HG03565 (cell line): Measurements from ENCODE around the gene AGT.

Experiments used
- ATAC-seq: cut with Tn5 transposase; IDR thresholded peaks from one replicate; pipeline ENCODE4 v1.9.1; 2021; ENCODE audit warnings: mild to moderate bottlenecking, moderate library complexity; ENCODE audit not compliant: unreplicated experiment

The AGT gene

GRCh38 chr1:230713915-230714764 lies at the start of gene AGT:
Gene AGT (minus strand): TSS chr1:230714122. CDS start chr1:230710823, 3,299 bp downstream.
- ATAC-seq = no peak

DNA sequence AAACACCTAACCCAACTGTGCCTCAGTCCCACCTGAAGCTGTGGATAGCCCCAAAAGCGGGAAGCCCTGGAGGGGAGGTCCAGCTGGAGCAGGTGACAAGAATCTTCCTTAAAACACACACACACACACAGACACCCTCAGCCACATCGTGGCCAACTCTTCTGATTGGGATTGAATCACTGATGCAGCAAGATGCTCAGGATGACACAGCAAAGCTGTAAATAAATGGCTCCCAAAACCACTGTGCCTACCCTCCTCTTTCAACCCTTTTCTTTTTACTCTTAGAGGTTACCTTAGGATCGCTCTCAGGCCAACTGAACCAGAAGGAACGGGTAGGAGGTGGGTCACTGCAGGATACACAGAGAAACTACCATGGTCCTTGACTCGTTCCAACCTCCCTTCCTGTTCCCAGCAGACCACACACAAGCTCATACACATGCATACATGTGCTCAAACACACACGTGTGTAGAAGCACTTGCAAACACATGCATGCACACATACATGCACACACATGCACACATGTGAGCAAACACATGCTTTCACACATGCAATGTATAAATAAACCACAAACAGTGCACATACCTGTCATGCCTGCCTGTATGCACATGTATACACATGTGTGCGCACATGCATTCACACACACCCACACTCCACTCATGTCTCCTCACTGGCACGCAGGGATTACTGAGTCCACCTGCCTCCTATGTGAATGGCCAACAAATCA lies 47.7 kb upstream of the AGT start:
- no peak for ATAC-seq

- ATAC-seq = no peak
Measured at GRCh38 chr1:230760360-230760827, 46.5 kb upstream of the AGT start.

DNA sequence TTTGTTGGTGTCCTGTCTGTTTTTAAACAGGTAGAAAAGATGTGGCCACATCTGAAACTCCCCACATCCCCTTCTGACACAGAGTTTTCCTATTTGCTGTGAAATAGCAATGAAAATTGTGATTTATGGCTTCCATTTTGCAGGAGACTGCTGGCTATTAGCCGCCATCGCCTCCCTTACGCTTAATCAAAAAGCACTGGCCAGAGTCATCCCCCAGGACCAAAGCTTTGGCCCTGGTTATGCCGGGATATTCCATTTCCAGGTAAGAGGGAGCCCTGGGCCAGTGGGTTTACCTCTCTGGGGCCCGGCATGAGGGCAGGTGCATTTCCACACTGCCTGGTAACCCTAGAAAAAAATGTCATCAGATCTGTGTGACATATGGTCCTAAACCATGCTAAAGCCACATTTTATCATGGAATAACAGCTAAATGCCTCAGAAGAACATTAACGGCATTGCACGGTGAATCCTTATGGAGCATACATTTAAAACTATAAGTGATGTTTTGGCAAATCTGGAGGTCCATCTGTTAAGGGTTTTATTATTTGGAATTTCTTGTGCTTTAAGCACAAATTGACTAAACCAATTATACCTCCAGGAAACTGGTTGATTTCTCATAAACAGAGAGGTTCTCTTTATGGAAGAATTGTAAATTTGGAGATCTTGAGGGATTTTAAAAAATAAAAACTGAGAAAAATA lies 45.6 kb upstream of the AGT start:
- no peak for ATAC-seq

- ATAC-seq = no peak
Measured at GRCh38 chr1:230758709-230759368, 44.9 kb upstream of the AGT start.

GRCh38 chr1:230757856-230758708 lies 44.2 kb upstream of the AGT start:
- no peak for ATAC-seq

DNA sequence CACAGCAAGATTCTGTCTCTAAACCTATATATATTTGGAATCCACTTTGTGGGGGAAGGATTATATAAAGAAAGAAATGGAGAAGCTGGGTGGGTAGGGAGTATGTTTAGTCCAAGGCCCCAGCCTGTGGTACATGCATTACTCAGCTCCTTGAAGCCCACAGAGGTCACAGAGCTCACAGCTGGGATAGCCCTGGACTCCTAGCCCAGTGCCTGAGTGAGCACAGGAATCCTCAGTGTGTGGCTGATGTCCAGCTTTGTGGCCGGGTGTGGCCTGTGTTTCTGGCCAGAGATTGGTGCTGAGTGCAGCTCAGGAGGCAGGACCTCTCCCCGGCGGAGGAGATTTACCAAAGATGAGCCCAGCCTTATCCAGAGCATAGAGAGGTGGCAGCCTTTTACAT lies 40.9 kb upstream of the AGT start:
- no peak for ATAC-seq

DNA sequence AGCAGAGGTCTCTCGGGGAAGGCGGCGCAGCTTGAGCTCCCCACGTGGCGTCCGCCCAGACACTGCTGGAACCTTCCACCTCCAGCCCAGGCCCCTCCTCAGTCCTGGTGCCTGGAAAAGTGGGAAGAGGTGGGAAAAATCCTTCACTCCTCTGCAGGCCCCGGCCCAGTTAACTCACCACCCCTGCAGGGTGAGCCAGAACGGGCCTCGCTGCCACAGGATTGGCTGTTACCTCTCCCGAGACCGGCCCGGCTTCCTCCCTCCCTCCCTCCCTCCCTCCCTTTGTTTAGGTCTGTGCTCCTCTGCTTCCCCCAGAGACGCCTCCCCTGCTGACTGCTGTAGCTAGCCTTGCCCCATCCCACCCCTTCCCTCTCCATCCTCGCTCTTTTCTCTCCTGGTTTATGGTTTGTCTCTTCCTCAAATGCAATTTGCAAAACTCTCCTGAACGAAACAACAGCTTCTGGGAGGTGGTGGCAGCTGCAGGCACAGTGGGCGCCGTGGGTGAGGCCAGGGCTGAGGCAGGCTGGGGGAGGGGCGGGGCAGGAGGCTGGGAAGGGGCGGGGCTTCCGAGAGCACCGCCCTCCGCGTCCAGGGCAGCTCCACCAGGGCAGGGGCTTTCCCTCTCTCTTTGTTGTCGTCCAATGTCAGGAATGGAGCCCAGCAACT lies 39.8 kb upstream of the AGT start:
- no peak for ATAC-seq

DNA sequence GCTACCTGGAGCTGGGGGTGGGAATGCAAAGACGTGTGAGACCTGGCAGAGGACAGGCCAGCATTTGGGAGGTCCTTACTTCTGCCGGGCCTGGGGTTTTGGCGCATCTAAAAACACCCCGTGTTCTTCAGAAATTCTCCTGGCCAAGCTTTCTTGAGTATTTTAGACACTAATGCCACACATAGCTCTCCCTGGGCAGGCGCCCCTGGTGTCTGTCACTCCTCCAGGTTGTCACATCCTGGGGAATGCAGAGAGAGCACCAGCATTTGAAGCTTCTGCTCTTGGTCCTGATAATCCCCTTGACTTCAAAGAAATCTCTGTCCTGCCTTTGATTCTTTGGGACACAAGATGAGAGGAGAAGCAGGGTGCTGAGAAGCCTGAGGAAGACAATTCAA lies 39.3 kb upstream of the AGT start:
- no peak for ATAC-seq

DNA sequence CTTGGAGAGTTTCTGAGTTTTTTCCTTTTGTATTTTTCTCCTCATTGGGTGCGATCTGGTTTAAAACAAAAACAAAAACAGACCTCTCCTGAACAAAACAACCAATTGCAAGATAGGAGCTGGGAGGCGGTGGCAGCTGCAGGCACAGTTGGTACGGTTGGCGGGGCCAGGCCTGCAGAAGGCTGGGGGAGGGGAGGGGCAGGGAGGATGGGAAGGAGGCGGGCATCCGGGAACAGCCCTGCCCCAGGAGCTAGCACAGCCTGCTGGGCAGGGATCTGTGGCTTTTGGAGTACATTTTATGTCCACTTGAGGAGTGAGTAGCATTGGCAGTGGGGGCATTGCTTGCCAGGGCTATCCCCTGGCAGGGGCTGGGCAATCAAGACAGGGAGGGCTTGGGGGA lies 38.5 kb upstream of the AGT start:
- ATAC-seq = no peak

DNA sequence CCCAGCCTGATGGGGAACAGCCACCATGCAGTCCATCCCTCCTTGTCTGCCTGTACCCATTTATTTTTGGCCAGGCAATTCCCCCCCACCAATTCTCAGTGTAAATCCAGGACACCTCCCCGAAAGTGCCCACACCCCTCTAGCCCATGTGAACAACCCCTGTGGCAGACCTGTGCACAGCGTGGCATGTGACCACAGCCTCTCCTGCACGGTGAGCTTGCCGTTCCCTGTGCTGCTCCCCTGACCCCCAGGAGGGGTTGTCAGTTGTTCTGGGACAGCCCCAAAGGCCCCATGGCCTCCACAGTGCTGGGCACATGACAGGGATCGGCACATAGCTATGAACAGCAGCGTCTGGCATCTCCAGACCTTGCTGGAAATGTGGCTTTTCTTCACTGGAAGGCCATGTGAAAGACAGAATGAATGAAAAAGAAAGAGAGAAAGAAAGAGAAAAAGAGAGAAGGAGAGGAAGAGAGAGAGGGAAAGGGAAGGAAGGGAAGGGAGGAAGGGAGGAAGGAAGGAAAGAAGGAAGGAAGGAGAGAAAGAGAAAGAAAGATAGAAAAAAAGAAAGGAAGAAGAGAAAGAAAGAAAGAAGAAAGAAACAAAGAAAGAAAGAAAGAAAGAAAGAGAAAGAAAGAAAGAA lies 37.2 kb upstream of the AGT start:
- no peak for ATAC-seq

DNA sequence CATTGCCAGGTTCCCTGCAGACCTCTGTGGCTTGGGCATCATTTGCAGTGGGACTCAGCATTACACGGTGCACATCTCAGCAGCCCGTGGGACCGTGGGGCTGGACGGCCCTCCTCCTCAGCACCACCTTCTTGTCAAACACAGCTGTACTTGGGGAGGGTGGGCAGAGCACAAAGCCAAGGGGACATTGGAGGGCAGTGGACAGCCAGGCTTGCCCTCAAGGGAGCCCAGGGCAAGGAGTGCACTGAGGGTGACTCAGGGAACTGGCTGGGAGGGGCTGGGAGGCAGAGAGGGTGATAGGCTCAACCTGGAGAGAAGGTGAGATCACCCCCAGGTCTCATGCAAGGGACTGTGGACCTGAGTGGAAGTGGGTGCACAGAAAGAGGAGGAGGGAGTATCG lies 36.7 kb upstream of the AGT start:
- ATAC-seq = no peak

GRCh38 chr1:230749635-230750034 lies 35.7 kb upstream of the AGT start:
- ATAC-seq = no peak

DNA sequence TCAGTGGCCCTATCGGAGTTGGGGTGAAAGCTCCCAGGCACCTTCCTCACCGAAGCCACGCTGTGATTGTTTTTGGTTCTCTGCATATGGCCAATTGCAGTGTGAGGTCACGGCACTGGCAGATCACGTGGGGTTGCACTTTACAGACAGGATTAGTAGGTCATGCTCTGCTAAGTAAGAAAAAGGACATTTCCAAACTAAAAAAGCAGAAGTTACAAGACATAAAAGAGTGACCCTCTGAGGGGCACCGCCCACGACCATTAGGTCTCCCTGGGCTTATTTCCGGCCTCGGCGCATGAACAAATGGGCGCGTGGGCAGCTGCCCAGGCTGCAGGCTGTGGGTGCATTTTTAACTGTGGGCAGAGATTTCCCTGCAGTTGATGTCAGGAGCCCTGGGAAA lies 35.2 kb upstream of the AGT start:
- ATAC-seq = no peak

GRCh38 chr1:230747890-230748800 lies 34.2 kb upstream of the AGT start:
- no peak for ATAC-seq

DNA sequence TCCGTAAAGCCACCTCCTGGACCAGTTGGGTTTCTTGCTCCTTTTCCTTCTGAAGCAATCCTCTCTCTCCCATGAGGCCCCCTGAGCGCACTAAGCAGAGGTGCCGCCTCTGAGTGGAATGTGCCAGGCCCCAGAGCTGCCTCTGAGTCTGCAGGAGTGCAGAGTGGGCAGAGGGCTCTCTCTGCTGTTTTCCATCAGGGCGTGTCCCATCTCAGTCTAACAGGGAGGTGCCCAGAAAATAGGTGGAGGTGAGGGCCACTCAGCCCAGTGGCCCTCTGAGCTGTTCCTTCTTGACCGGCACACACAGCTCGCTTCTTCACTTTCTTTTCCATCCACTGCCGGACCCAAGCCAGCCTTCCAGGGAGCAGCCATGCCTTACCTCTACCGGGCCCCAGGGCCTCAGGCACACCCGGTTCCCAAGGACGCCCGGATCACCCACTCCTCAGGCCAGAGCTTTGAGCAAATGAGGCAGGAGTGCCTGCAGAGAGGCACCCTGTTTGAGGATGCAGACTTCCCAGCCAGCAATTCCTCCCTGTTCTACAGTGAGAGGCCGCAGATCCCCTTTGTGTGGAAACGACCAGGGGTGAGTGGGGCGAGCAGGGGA lies 33.3 kb upstream of the AGT start, which contains the start of gene CAPN9:
TSS of gene CAPN9 (plus strand) at position 262 of the 604 bp plus-strand sequence. CDS start at position 371, 109 bp downstream.
- ATAC-seq = no peak

DNA sequence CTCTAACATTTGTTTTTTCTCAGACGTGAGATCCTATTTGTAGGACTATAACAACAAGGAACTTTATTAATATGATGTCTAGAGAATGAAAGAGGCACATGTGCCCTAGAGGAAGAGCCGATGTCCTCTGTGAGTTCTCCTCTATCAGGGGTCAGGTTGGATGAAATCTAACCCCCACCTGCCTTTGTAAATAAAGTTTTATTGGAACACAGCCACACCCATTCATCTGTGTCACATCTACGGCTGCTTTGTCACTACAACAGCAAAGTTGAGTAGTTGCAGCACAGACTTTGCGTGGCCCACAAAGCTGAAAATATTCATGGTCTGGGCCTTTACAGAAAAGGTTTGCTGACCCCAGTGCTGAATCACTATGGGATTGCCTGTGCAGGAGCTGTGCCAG lies 32.7 kb upstream of the AGT start:
- ATAC-seq = no peak

GRCh38 chr1:230745071-230745470 lies 31.1 kb upstream of the AGT start:
- ATAC-seq = no peak
